Measurements from ENCODE around the gene HBEGF.

The HBEGF gene

GRCh38 chr5:140338336-140338735, 8.1 kb downstream of the HBEGF start:
- in situ Hi-C loops (cut with HindIII; ENCODE audit: low sequenced_read_pairs) = no loop called here

- in situ Hi-C loops (cut with HindIII; ENCODE audit: low sequenced_read_pairs) = no loop called here
Measured at GRCh38 chr5:140337880-140338279, 8.5 kb downstream of the HBEGF start.

- in situ Hi-C loops (cut with HindIII; ENCODE audit: low sequenced_read_pairs) = no loop called here
Measured at GRCh38 chr5:140336388-140336787, 10.0 kb downstream of the HBEGF start.

GRCh38 chr5:140331638-140332037, 14.8 kb downstream of the HBEGF start:
- in situ Hi-C loops (cut with HindIII; ENCODE audit: low sequenced_read_pairs) = no loop called here

GRCh38 chr5:140329739-140330481, 16.5 kb downstream of the HBEGF start:
- in situ Hi-C loops (cut with HindIII; ENCODE audit: low sequenced_read_pairs) = no loop called here

- in situ Hi-C loops (cut with HindIII; ENCODE audit: low sequenced_read_pairs) = no loop called here
Measured at GRCh38 chr5:140328036-140328764, 18.2 kb downstream of the HBEGF start.

GRCh38 chr5:140327589-140327988, 18.8 kb downstream of the HBEGF start:
- in situ Hi-C loops (cut with HindIII; ENCODE audit: low sequenced_read_pairs) = no loop called here

GRCh38 chr5:140325486-140325885, 20.9 kb downstream of the HBEGF start:
- in situ Hi-C loops (cut with HindIII; ENCODE audit: low sequenced_read_pairs) = no loop called here

GRCh38 chr5:140324617-140325241, 21.7 kb downstream of the HBEGF start:
- in situ Hi-C loops (cut with HindIII; ENCODE audit: low sequenced_read_pairs) = no loop called here

GRCh38 chr5:140324041-140324600, 22.3 kb downstream of the HBEGF start:
- in situ Hi-C loops (cut with HindIII; ENCODE audit: low sequenced_read_pairs) = no loop called here

GRCh38 chr5:140322751-140323731, 23.4 kb downstream of the HBEGF start:
- in situ Hi-C loops (cut with HindIII; ENCODE audit: low sequenced_read_pairs) = no loop called here

GRCh38 chr5:140321796-140322195, 24.6 kb downstream of the HBEGF start:
- in situ Hi-C loops (cut with HindIII; ENCODE audit: low sequenced_read_pairs) = no loop called here

- in situ Hi-C loops (cut with HindIII; ENCODE audit: low sequenced_read_pairs) = no loop called here
Measured at GRCh38 chr5:140319833-140320232, 26.6 kb downstream of the HBEGF start.

- in situ Hi-C loops (cut with HindIII; ENCODE audit: low sequenced_read_pairs) = no loop called here
Measured at GRCh38 chr5:140318792-140319191, 27.6 kb downstream of the HBEGF start.

GRCh38 chr5:140317859-140318258, 28.5 kb downstream of the HBEGF start:
- in situ Hi-C loops (cut with HindIII; ENCODE audit: low sequenced_read_pairs) = no loop called here

- in situ Hi-C loops (cut with HindIII; ENCODE audit: low sequenced_read_pairs) = loop anchor here (5.0 kb wide), 1 partner anchor 35 kb away; the partner anchor contains the start of gene HBEGF
Measured at GRCh38 chr5:140312791-140313189, 33.6 kb downstream of the HBEGF start.

GRCh38 chr5:140312067-140312790, 34.2 kb downstream of the HBEGF start:
- in situ Hi-C loops (cut with HindIII; ENCODE audit: low sequenced_read_pairs) = loop anchor here (5.0 kb wide), 1 partner anchor 35 kb away; the partner anchor contains the start of gene HBEGF

GRCh38 chr5:140311011-140311467, 35.4 kb downstream of the HBEGF start:
- in situ Hi-C loops (cut with HindIII; ENCODE audit: low sequenced_read_pairs) = loop anchor here (5.0 kb wide), 1 partner anchor 36 kb away; the partner anchor contains the start of gene HBEGF

GRCh38 chr5:140310434-140310833, 36.0 kb downstream of the HBEGF start:
- in situ Hi-C loops (cut with HindIII; ENCODE audit: low sequenced_read_pairs) = loop anchor here (5.0 kb wide), 1 partner anchor 37 kb away; the partner anchor contains the start of gene HBEGF
